ENCODE measurements around the gene SRD5A1.

GRCh38 chr5:6705088-6705487 lies 71.8 kb downstream of the SRD5A1 start:
- TF ChIP-seq CTCF (IDR thresholded peaks at IDR 0.05; ENCODE audit: low read length), result no peak
- TF ChIP-seq EZH2 (optimal IDR thresholded peaks at IDR 0.05; ENCODE audit: low read depth, low read length), result no peak

All from MM.1S (cell line).